Stimulated activated CD4-positive, alpha-beta T cell treated with anti-CD3 and anti-CD28 coated beads, Interleukin-12 subunit alpha, Interleukin-12 subunit beta, amount 100 ng/mL, for 24 hours (primary cell): ENCODE data around the gene FJX1.

ENCODE experiments used
- DNase-seq, 2 experiments: peaks; one replicate each; pipeline ENCODE4 v3.0.0-alpha.2; 2020; ENCODE audit warnings: low read depth in 2 of 2

FJX1 gene

GRCh38 chr11:35617687-35618496 lies at the start of gene FJX1:
TSS of gene FJX1 (plus strand) at chr11:35618460. CDS start at chr11:35618637, 177 bp downstream.
- DNase-seq = peak in 1 of 2 experiments; percentile 19

- no peak for DNase-seq
Measured at GRCh38 chr11:35571696-35572095, 46.6 kb upstream of the FJX1 start.

GRCh38 chr11:35579557-35580396 lies 38.5 kb upstream of the FJX1 start:
- no peak for DNase-seq

GRCh38 chr11:35580397-35580781 lies 37.9 kb upstream of the FJX1 start:
- no peak for DNase-seq

- no peak for DNase-seq
Measured at GRCh38 chr11:35582033-35582432, 36.2 kb upstream of the FJX1 start.

- DNase-seq = no peak
Measured at GRCh38 chr11:35583126-35583525, 35.1 kb upstream of the FJX1 start.

GRCh38 chr11:35583843-35584242 lies 34.4 kb upstream of the FJX1 start:
- DNase-seq = no peak

GRCh38 chr11:35584321-35584720 lies 33.9 kb upstream of the FJX1 start:
- DNase-seq = no peak

GRCh38 chr11:35585416-35585815 lies 32.8 kb upstream of the FJX1 start:
- no peak for DNase-seq

- no peak for DNase-seq
Measured at GRCh38 chr11:35586222-35586621, 32.0 kb upstream of the FJX1 start.

- no peak for DNase-seq
Measured at GRCh38 chr11:35587972-35588371, 30.3 kb upstream of the FJX1 start.

- DNase-seq = no peak
Measured at GRCh38 chr11:35588627-35589026, 29.6 kb upstream of the FJX1 start.

- no peak for DNase-seq
Measured at GRCh38 chr11:35589281-35589680, 29.0 kb upstream of the FJX1 start.

- no peak for DNase-seq
Measured at GRCh38 chr11:35590412-35590811, 27.8 kb upstream of the FJX1 start.

- no peak for DNase-seq
Measured at GRCh38 chr11:35593143-35593542, 25.1 kb upstream of the FJX1 start.

- no peak for DNase-seq
Measured at GRCh38 chr11:35594680-35595079, 23.6 kb upstream of the FJX1 start.

GRCh38 chr11:35598254-35599125 lies 19.8 kb upstream of the FJX1 start:
- DNase-seq = no peak

GRCh38 chr11:35600331-35600838 lies 17.9 kb upstream of the FJX1 start:
- DNase-seq = no peak

- DNase-seq = no peak
Measured at GRCh38 chr11:35602160-35602793, 16.0 kb upstream of the FJX1 start.

- DNase-seq = no peak
Measured at GRCh38 chr11:35602979-35603378, 15.3 kb upstream of the FJX1 start.

- no peak for DNase-seq
Measured at GRCh38 chr11:35605706-35606105, 12.6 kb upstream of the FJX1 start.
